HCEC 1CT (cell line): ENCODE measurements around the gene PMM1.
"Not testable (repeated sequence)": the region's sequence is repeated elsewhere in the genome, so short reads cannot be mapped to it uniquely, and the experiment has no call there.

Experiments
- DNase-seq: peaks from one replicate; pipeline ENCODE4 v3.0.0-alpha.2; 2017

Gene PMM1

DNA sequence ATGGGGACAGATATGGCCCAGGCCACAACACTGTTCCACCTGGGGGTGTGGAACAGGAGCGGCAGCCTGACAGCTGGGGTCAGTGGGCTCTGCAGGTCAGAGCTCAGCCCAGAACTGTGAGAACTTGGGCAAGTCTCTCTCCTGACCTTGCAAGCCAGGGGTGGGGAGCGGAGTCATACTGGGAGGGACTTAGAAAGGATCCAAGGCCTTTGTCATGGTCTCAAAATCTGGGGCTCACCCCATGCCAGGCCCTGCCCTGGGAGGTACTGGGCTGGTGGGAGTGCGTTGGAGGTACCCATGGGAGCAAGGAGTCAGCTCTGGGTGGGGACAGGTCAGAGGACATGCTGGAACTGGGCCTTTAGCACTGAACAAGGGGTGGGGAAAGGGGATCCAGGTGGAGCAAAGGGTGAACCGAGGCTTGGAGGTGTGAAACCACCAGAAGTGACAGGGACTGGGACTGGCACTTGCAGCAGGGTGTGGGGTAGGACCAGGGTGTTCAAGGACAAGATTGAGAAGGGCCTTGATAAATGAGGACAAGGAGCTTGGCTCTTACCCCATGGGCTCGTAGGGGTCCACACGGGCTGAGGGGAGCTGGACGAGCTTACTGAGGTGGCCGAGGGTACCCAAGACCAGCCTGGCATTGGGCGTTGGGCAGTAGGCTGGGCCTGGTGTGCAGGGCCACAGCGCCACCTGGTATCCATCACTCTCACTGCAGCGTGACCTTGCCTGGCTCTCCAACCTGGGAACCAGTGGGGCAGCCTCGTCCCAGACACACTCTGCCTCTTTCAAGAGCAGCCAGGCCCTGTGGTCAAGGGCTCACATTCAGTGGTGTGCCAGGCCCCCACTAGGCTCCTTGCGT, 7.4 kb upstream of the PMM1 start:
- peak; percentile 47 for DNase-seq

DNA sequence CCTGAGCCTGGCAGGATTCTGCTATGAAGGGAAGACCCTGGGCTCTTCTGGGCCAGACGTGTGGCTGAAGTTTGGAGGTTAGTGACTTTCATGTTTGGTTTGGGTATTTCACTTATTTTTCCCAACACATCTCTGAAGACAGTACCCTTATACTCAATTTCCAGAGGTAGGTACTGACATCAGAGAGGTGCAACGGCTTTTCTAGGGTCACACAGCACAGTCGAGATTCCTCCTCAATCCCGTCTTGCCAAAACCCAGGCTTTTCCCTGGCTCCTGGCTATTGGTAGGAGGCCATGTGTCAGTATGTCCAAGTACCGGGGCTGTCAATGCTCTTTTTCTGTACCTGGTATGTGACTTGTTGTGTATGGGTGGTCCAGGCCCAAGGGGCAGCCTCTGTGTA, 6.1 kb upstream of the PMM1 start:
- DNase-seq: no peak

DNA sequence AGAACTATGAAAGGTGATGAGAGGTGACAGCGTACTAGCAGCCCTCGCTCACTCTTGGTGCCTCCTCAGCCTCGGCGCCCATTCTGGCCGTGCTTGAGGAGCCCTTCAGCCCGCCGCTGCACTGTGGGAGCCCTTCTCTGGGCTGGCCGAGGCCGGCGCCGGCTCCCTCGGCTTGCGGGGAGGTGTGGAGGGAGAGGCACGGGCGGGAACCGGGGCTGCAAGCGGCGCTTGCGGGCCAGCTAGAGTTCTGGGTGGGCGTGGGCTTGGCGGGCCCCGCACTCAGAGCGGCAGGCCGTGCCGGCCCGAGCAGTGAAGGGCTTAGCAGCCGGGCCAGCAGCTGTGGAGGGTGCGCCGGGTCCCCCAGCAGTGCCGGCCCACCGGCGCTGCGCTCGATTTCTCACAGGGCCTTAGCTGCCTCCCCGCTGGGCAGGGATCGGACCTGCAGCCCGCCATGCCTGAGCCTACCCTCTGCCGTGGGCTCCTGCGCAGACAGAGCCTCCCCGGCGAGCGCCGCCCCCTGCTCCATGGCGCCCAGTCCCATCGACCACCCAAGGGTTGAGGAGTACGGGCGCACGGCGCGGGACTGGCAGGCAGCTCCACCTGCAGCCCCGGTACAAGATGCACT, 3.8 kb upstream of the PMM1 start:
- not testable (repeated sequence) for DNase-seq

DNA sequence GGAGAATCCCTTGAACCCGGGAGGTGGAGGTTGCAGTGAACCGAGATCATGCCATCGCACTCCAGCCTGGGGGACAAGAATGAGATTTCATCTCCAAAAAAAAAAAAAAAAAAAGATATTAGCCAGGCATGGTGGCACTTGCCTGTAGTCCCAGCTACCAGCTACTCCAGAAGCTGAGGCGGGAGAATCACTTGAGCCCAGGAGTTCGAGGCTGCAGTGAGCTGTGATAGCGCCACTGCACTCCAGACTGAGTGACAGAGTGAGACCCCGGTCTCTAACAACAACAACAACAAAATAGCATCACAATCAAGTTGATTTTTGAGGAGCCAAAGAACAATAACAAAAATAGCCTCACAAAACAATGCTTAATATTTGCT, 2.3 kb downstream of the PMM1 start:
- DNase-seq: no peak

DNA sequence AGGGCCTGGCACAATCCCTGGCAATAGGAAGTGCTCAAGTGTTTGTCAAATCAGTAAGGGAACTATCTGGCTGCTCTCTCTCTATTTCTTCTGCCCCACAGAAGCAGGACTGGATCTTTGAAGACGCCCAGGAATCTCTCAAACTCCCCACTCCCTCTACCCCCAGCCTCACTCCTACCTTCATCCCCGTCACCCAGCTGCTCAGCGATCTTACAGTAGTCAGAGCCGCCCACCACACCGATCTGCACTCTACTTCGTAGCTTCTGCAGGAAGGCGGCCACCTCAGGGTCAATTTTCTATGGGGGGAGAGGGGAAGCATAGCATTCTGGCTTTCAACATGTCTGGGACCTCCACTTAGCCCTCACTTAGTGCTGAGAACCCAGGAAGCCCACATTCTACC, 3.7 kb downstream of the PMM1 start:
- DNase-seq: no peak

DNA sequence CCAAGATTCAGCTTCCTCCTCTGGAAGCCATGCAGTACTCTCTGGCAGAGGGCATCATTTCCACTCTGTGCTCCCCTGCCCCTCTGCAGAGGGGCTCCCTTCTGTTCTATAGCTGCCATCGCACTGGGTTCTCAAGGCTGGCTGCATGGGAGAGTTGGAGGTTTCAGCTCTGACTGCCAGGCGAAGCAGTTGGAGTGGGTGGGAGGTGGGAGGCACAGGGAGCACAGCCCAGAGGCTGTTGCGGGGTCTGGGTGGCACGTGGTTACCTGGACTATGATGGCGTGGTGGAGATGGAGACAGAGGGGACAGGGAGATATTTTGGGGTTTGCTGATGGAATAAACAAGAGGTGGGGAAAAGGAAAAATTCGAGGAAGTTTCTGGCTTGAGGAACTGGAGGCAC, 4.8 kb downstream of the PMM1 start:
- DNase-seq: no peak

DNA sequence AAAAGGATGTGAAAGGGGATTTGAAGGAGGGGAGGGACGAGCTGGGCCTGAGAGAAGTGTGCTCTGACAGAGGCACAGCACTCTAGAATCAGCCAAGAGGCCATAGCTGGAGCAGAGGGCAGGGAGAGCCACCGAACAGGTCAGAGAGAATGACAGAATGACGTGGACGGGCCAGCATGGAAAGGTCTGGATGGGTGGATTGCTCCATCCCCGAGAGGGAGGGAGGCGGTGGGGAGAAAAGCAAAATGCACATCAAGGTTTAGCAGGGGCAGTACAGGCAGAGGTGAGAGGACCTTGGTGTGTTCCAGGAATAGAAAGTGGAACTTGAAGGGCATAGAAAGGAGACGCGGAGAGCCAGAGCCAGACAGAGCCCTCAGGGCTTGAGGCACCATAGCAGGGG, 6.9 kb downstream of the PMM1 start:
- DNase-seq: no peak

DNA sequence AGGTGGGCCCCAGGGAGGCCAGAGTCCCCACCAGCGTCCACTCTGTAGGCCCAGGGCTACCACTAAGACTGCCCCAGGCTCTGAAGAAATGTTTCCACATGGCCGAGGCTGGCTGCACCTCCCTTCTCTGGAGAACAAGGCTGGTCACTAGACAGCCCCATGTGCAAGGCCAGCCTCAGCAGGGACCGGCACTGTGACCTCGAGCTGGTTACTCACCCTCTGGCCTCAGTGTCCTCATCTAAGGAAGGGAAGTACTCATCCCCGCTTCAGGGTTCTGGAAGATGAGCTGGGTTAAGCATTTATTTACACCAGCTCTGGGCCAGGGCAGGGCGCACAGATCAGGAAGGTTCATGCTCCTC, 9.7 kb downstream of the PMM1 start:
- no peak for DNase-seq

DNA sequence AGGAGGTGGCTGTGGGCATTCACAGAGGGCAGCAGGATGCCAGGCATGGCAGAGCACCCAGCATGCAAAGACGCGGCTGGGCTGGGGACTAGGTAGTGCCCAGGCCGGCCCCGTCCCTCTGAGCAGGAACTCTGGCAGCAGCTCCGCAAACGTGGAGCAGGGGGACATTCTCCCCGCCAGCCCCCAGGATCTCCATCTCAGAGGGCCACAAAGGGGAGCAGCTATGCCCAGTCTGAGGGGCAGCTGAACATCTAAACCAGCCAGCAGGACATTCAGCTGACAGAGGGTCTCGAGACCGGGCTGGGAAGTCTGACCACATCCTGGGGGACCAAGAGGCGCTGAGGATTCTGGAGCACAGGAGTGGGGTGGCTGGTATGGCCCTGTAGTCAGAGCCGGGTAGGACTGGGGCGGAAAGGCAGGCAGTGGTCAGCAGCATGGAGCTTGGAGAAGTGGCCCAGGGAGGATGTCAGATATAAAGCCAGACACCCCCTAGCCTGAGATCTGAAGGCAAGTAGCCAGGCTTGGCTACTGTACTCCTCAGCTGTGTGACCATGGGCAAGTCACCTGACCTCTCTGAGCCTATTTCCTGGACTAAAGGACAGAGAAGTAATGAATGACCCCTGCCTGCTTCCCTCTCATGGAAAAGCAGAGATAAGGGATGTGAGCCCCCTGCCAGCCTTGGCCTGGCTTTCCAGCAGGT, 10.2 kb downstream of the PMM1 start:
- no peak for DNase-seq

DNA sequence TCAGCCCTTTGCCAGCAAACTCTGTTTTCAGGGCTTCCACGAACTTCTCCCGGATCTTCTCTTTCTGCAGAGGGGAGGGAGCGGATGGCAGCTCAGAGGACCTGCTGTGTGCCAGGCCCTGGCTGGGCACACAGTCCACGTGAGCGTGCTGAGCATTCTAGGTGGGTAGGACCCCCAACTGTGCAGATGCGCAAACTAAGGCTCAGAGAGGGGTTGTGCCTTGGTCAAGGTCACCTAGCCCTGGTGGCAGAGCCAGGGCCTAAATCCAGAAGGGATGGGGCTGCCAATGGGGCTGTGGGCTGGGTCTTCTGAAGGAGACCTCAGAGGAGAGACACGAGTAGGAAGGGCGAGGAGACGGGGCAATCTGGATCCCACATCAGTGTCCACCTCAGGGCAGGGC, 10.8 kb downstream of the PMM1 start:
- DNase-seq: no peak

DNA sequence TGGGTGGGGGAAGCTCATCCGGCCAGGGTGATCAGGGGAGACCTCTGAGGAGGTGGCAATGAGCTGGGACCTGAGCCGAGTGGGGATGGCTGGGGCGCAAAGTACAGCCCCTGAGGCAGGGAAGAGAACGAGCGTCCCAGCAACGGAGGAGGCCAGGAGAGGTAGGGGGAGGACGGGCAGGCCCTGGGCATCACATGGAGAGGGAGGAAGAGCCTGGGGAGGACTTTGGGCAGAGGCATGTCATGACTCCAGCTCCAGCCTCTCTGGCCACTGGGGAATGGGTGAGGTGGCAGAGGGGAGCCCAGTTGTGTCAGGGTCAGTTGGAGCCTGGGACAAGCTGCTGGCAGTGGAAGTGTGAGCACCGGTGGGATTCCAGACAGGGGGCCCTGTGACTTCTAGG, 11.5 kb downstream of the PMM1 start:
- DNase-seq: no peak

DNA sequence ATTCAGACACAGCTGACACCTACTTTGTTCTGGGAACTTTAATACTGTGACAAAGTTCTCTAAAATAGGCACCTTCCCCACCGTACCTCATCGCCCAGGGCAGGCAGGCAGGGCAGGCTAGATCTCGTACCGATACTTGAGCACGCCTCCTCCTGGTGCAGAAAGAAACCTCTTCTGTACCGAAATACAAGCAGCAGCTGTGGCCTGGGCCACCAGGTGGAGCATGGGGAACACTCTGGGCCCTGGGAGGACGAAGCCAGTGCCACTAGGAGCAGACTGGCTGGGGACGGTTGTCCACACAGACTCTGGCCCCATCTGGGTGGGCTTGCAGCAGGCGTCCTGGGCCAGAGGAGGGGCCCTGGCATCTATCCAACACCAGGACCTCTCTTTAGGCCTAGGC, 12.8 kb downstream of the PMM1 start:
- DNase-seq: peak; percentile 46

DNA sequence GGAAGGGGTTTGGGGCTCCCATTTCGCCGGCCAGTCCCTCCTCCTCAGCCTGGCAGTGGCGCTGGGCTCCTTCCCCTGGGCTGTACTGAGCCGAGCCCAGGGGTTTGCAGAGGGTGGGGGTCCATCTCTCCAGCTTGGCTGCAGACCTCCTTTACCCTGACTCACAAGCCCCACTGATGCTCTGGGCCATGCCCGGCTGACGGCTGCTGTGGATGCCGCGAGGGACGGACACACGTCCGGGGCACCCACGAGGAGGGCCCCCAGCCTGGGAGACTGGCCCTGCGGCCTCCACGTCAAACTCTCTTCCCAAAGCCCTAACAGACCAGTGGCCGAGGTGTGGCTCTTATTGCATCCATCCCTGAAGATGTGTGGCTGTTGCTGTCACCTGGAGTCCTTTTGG, 14.1 kb downstream of the PMM1 start:
- no peak for DNase-seq

DNA sequence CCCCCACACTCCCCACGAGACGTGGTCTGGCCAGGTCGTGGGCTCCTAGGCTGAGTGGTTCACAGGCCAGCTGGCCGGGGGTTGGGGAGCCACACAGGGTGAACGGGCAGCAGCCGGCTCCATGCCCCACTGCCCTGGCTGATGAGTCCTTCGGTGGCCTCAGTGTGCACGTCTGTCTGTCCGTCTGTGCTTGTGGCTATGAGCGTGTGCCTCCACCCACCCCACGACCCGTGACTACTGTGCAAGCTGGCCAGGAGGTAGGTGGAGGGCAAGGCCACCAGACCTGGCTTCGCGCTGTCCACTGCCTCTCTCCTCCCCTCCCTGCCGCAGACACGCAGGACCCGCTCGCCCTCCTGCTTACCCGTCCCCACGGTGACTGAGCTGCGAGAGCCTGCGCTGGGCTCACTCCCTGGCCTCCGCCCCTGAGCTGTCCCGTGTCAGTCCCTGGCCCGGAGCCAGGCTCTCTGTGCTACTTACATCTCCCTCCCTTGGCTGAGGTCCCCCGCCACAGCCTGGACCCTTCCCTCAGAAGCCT, 14.7 kb downstream of the PMM1 start:
- no peak for DNase-seq

DNA sequence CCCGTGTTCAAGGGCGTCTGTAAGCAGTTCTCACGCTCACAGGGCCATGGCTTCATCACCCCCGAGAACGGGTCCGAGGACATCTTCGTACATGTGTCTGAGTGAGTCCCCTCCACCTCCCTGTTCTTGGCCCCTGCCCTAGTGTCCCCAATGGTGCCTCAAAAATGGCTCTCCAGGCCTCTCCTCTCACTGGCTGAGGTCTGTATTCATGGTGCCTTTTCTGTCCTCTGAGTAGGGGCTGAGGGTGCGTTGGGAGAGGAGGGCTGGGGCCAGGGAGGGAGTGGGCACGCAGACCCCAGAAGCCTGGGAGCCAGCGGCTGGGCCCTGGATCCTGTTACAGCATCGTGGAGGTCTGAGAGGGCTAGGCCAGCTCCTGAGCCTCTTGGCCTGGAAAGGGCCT, 16.0 kb downstream of the PMM1 start:
- DNase-seq: no peak

DNA sequence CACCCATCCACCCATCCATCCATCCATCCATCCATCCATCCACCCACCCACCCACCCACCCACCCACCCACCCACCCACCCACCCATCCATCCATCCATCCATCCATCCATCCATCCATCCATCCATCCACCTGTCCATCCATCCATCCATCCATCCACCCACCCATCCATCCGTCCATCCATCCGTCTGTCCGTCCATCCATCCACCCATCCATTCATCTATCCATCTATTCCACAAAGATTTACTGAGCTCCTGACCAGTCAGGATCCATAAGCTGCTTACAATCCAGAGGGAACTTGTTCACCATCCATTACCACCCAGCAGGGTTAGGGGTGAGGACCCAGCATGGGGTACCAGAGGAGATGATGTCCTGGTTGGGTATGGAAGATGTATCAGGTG, 17.3 kb downstream of the PMM1 start:
- DNase-seq: not testable (repeated sequence)

DNA sequence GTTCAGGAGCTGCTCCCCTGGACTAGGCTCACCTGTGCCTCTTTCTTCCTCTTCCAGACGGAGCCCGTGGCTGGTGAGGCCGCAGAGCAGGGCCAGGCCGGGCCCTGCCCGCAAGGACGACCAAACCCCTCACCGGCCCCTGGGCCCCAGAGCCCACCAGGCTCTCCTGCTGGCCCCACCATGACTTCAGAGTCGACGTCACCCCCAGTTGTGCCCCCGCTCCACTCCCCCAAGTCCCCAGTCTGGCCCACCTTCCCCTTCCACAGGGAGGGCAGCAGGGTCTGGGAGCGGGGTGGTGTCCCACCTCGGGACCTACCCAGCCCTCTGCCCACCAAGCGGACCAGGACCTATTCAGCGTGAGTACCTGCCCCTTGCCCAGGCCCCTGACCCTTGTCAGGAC, 17.9 kb downstream of the PMM1 start:
- no peak for DNase-seq

DNA sequence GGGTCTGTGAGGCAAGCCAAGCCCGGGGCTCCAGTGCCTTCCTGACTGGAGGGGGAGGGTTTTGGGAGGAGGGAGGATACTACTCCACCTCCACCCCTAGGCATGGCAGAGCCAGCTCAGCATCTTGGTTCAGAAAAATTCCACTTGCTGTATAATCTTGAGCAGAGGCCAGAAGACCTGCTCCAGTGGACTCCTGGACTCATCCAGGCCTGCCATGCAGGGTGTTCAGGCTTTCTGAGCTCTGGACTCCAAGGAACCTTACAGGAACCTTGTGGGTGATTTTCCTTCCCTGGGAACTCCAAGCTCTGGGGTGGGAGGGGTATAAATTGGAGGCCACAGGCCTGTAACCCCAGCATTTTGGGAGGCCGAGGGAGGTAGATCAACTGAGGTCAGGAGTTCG, 19.4 kb downstream of the PMM1 start:
- DNase-seq: no peak

DNA sequence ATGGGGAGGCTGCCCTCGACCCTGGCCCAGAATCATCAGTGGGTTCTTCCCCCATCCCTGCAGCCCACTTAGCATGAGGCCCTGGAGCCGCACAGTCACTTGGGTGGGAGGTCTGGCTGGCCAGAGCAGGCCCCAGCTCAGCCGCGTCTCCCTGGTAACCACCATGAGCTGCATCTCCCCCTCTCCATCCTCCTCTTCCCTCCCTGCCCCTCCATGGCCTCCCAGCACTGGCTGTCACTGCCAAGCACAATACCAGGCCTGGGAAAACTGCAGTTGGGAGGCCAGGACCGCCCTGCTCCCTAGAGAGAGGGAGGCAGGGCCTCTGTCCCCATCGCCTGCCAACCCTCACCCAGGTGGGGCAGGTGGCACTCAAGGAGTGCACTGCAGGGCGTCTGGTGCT, 20.8 kb downstream of the PMM1 start:
- no peak for DNase-seq

DNA sequence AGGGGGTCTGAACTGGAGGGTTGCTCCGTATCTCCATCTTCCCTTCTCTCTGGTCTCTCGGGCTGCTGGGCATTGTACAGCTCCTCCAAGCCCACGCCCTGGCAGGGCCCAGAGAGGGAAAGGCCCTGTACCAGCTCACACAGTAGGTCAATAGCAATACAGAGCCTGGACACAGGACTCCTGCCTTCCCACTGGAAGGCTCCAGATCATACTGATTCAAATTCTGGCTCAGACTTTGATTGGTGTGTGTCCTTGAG, 22.2 kb downstream of the PMM1 start:
- DNase-seq: no peak

DNA sequence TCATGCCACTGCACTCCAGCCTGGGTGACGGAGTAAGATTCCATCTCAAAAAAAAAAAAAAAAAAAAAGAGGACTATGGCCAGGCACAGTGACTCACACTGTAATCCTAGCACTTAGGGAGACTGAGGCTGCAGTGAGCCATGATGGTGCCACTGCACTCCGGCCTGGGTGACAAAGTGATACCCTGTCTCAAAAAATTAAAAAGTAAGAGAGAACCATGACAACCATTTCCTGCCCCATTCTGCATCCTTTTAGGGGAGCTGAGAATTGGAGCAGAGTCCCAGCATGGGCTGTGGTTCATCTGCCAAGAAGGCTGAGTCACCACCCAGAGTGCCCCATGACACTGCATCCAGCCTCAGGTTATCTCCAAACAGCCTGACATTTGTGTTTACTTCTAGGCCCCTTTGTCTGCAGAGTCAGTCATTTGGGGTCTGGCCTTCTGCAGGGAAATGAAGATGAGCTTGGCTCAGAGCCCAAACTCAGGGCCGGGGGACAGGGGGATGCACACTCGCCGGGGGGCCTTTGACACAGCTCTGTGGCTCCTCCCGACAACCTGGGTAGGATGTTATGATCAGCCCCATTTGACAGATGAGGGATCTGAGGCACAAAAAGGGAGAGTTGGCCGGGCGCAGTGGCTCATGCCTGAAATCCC, 24.1 kb downstream of the PMM1 start:
- DNase-seq: peak; percentile 78

DNA sequence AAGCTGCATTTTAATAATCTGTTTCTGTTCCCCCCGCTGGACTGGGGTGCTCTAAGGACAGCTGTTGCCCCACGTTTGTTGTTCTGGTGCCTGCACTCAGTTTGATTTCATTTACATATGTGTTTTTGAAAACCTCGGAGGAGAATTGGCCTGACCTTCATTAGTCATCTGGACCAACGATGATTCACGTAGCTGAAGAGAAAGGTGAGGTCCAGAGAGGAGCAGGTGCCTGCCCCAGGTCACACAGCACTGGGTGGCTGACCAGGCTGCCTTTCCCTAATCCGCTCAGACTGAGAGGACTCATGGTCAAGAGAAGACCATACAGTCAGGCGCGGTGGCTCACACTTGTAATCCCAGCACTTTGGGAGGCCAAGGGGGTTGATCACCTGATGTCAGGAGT, 25.1 kb downstream of the PMM1 start:
- DNase-seq: peak; percentile 65

DNA sequence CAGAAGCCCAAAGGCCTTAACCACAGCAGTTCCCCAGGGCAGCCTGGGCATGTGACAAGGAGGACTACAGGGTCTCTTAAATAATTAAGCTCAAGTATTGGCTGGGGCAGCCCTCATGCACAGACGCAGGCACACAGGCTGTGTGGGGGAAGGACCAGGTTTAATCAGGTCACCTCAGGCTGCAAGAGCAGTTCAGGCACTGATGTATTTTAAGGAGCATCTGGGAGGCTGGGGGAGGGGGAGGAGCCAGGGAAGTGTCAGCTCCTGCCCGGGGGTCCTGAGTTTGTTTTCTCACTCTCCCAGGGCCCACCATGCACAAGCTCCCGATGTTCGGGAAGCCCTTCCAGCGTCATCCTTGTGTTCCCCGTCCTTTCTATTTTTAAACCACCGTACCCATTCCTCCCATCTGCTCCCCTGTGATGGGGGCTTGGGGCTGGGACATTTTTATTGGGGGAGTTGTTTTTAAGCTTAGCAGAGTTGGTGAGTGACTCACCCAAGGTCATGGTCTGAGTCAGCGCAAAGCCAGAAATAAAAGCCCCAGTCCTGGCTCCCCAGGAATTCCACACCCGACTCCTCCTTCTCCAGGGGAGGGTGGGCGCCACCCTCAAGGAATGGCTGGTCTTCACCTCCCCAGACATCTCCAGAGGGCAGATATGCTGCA, 26.5 kb downstream of the PMM1 start:
- DNase-seq: peak; percentile 80
